Measurements from ENCODE around the gene USF1. TPM values are rescaled to one million over a fixed set of nuclear protein-coding genes. Genes with fewer than 3 reads are reported as not detected.

Gene USF1
- total and polyA plus RNA-seq, 9 of the 15 experiments (the other 6 are each of a cell fraction or from before 2014, with no cell fraction given) = 7.4 to 60.2 (median 54.2) TPM

DNA sequence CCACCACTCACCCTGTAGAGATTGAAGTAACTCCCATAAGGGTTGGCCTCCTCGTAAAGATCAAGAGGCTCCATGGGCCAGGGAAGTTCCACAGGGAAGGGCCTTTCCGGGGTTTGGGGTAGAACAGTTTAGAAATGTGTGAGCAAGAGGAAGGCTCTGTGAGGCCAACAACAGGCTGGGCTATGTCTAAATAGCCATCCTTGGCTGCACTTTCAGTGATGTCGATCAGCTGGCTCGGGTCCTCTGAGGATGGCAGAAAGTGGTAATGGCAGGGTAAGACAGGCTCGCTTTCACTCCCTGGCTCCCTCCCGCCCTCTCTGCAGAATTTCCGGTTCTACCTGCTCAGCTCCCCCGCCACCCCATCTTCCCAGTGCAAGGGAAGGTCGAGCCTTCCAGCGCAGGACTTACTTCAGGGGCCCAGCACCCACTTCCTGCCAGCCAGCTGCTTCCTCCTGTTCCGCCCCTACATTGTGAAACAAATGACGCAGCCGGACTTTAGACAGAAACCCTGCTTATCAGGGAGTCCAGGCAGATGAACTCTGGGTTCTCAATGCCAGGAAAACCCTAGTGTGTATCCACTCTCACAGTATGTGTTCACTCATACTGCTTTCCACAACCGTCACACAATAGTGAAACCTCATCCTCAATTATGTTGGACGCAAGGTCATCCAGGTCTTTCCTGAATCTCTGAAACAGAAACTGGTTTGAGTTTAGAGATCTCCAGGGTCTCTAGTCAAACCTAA is 32.1 kb downstream of the USF1 start (continued):
- TF ChIP-seq HEY1 (CRISPR knock-in tag; IDR thresholded peaks at IDR 0.05; ENCODE audit: borderline replicate concordance) (no peak), GTF2A2 (tag; IDR thresholded peaks at IDR 0.05) (no peak), OTX1 (CRISPR knock-in tag; IDR thresholded peaks at IDR 0.05) (peak; percentile 73; the same call in 1 of the 2 replicates), SETDB1 (IDR thresholded peaks at IDR 0.05; ENCODE audit: low read length) (no peak), CBX5 (IDR thresholded peaks at IDR 0.05; ENCODE audit: borderline replicate concordance, low read depth) (no peak), KLF10 (CRISPR knock-in tag; IDR thresholded peaks at IDR 0.05) (no peak), RBM14 (IDR thresholded peaks at IDR 0.05; ENCODE audit: borderline replicate concordance, insufficient read depth, low read depth, low read length) (no peak), EGR1 (conservative IDR thresholded peaks at IDR 0.05) (peak; percentile 76), RAD21 (CRISPR knock-in tag; conservative IDR thresholded peaks at IDR 0.05 in 1 of 2, IDR thresholded peaks at IDR 0.05 in 1 of 2) (0 out of 4 replicates have a peak, but pooled peaks of 1 of the 2 experiments have one; percentile 18), TFAM (CRISPR knock-in tag; conservative IDR thresholded peaks at IDR 0.05) (no peak), THRAP3 (IDR thresholded peaks at IDR 0.05; ENCODE audit: borderline replicate concordance) (no peak), IRF9 (tag; IDR thresholded peaks at IDR 0.05) (peak; percentile 24; the same call in 1 of the 2 replicates), GATAD2B (IDR thresholded peaks at IDR 0.05; ENCODE audit: borderline replicate concordance) (peak; percentile 72), MBD1 (CRISPR knock-in tag; IDR thresholded peaks at IDR 0.05) (no peak), RNF219 (CRISPR knock-in tag; IDR thresholded peaks at IDR 0.05) (no peak), CHD1 (IDR thresholded peaks at IDR 0.05; ENCODE audit: low read length) (peak; percentile 29), ZNF384 (IDR thresholded peaks at IDR 0.05; ENCODE audit: low read depth, low read length) (no peak), EP400 (IDR thresholded peaks at IDR 0.05) (peak; percentile 81), SMC3 (conservative IDR thresholded peaks at IDR 0.05; ENCODE audit: insufficient read depth, low read depth, low read length) (no peak), MCM5 (IDR thresholded peaks at IDR 0.05; ENCODE audit: low read depth) (no peak), FOS (IDR thresholded peaks at IDR 0.05; ENCODE audit: extremely low read depth, insufficient read length) (no peak)
